BJ (cell line): ENCODE measurements around the gene TRAPPC6A. TPM values are rescaled to one million over a fixed set of nuclear protein-coding genes. Genes with fewer than 3 reads are reported as not detected.

Experiments used
- CTCF ChIA-PET: fragments of 350-600 bp; formaldehyde crosslinking; extraction: SDS; loops from one replicate; lab custom pipeline; 2021; ENCODE audit warnings: antibody characterized with exemption, inconsistent platforms; lab: Yijun Ruan, JAX
- POLR2A ChIA-PET: fragments of 300-600 bp; sonication (Branson Sonifier 250); formaldehyde crosslinking; extraction: SDS; loops from one replicate; lab custom pipeline; 2021; ENCODE audit warnings: antibody characterized with exemption; lab: Charles Lee
- DNase-seq: peaks from one replicate; pipeline ENCODE4 v3.0.0-alpha.2; 2011; ENCODE audit warnings: low read depth
- H3K27me3 ChIP-seq: 2 replicates; pipeline ENCODE4 v1.6.0; 2011; ENCODE audit warnings: low read length; ENCODE audit not compliant: control insufficient read depth, insufficient read depth
- H3K36me3 ChIP-seq: 2 replicates; pipeline ENCODE4 v1.5.1; 2011; ENCODE audit warnings: low read length; ENCODE audit not compliant: control insufficient read depth, insufficient read depth
- H3K4me3 ChIP-seq: 2 replicates; pipeline ENCODE4 v1.5.1; 2011; ENCODE audit warnings: low read depth, mild to moderate bottlenecking, control low read depth, low read length
- CTCF ChIP-seq: IDR thresholded peaks from 2 replicates; pipeline ENCODE4 v1.5.1; 2011; ENCODE audit warnings: low read depth, mild to moderate bottlenecking, control low read depth, inconsistent platforms, low read length, moderate library complexity; ENCODE audit not compliant: insufficient read depth
- polyA plus RNA-seq: library from polyadenylated mRNA; depleted of rRNA; stranded (reverse); fragments of >200 nt; gene quantifications from 2 replicates; pipeline ENCODE4 v1.2.3, GENCODE V29; 2011

The TRAPPC6A gene
- polyA plus RNA-seq, 1 experiment, result 15.0 TPM

GRCh38 chr19:45128146-45128545, 49.9 kb downstream of the TRAPPC6A start:
- TF ChIP-seq CTCF, result no peak
- no peak for DNase-seq
- H3K27me3 ChIP-seq, result no peaks in the 10 kb centered on the region
- ChIA-PET POLR2A (no interaction called here), CTCF (interaction anchor here (1.1 kb wide), 1 partner anchor 10 kb away, joined by 3 read pairs; no protein-coding TSS in a partner anchor)
- no peak overlapping the region for H3K4me3 ChIP-seq
- peaks cover 1% of the 10 kb centered on the region; the same call in 1 of the 2 replicates for H3K36me3 ChIP-seq

DNA sequence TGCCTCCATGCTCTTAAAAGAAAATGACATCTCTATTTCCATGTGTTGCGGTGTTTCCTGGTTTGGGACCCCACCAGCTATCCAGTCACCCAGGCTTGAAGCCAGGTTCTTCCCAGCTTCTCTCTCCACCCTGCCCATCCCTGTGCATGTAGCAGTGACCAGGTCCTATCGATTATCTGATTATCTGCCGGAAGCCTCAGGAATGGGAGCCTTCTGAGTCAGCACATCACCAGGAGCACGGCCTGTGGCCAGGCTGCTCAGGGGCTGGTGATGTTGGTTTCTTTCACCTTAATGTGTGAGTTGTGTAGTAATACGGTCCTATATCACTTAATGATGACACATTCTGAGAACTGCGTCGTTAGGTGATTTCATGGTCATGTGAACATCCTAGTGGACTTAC, 51.4 kb downstream of the TRAPPC6A start:
- ChIA-PET CTCF (interaction anchor here (0.6 to 2.6 kb wide), 9 partner anchors 12 to 35 kb away, joined by 3 to 15 read pairs (median 4); no protein-coding TSS in a partner anchor), POLR2A (no interaction called here)
- peaks cover 1% of the 10 kb centered on the region for H3K36me3 ChIP-seq
- no peak for TF ChIP-seq CTCF
- no peak for DNase-seq
- H3K27me3 ChIP-seq, result no peaks in the 10 kb centered on the region
- H3K4me3 ChIP-seq, result no peak overlapping the region

DNA sequence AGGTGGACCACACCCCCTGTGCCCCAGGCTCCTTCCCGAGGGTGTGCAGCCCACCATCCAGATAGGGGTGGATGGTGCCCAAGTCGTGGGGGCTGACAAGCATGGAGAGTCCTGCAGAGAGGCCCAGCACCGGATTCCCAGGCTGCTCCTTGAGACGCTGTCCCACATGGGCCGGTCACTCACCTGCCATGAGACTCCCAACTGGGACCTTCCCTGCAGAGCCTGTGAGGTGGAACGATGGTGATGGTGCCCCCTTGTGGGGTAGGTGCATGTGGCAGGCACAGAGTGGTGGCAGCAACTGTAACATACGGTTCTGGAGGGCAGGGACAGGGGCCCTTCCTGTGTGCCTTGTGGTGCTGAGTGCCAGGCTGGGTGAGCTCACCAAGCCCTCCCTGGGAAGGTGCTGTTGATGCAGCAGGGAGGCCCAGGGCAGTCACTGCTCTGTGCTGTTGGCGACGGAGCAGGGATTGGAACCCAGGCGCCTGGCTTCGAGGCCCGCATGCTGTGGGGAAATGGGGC, 52.0 kb downstream of the TRAPPC6A start:
- CTCF ChIA-PET, result interaction anchor here (0.6 to 2.6 kb wide), 13 partner anchors 9 to 126 kb away, joined by 3 to 18 read pairs (median 4); partner anchors contain the start of genes BLOC1S3 and TRAPPC6A
- H3K36me3 ChIP-seq, result peaks cover 1% of the 10 kb centered on the region
- H3K4me3 ChIP-seq, result no peak overlapping the region
- TF ChIP-seq CTCF, result peak; percentile 84
- POLR2A ChIA-PET, result no interaction called here
- no peak for DNase-seq
- no peaks in the 10 kb centered on the region for H3K27me3 ChIP-seq

- no peak for DNase-seq
- ChIA-PET CTCF (interaction anchor here (1.0 to 2.6 kb wide), 13 partner anchors 10 to 214 kb away, joined by 3 to 18 read pairs (median 4); partner anchors contain the start of genes BLOC1S3 and TRAPPC6A), POLR2A (no interaction called here)
- Histone ChIP-seq H3K27me3 (no peaks in the 10 kb centered on the region), H3K4me3 (no peak overlapping the region), H3K36me3 (peaks cover 1% of the 10 kb centered on the region)
- no peak for TF ChIP-seq CTCF
These were observed 52.7 kb downstream of the TRAPPC6A start for GRCh38 chr19:45125360-45125759.

- POLR2A ChIA-PET, result no interaction called here
- Histone ChIP-seq H3K36me3 (no peaks in the 10 kb centered on the region; the same call in none of the 2 replicates), H3K4me3 (no peak overlapping the region), H3K27me3 (no peaks in the 10 kb centered on the region)
- CTCF ChIA-PET, result interaction anchor here (1.5 to 1.9 kb wide), 3 partner anchors 11 to 54 kb away, joined by 4 to 18 read pairs (median 5); partner anchors contain the start of genes BLOC1S3 and TRAPPC6A
- no peak for TF ChIP-seq CTCF
- no peak for DNase-seq
These were observed 54.0 kb downstream of the TRAPPC6A start for GRCh38 chr19:45124021-45124420.
